ENCODE results near the gene SEL1L3.

The SEL1L3 gene

GRCh38 chr4:25749150-25749794 is 113.5 kb downstream of the SEL1L3 start:
- Histone ChIP-seq H3K9me3 (ENCODE audit: insufficient read depth, low read length) (no peaks in the 10 kb centered on the region), H3K9ac (ENCODE audit: low read length) (no peak overlapping the region), H2AFZ (ENCODE audit: low read depth, low read length, severe bottlenecking) (no peak overlapping the region), H3K4me3 (ENCODE audit: insufficient read depth, low read length, poor library complexity, severe bottlenecking) (no peak overlapping the region), H4K20me1 (ENCODE audit: low read depth, low read length) (no peaks in the 10 kb centered on the region; the same call in 1 of the 2 replicates), H3F3A (ENCODE audit: insufficient read depth) (peaks cover 60% of the 10 kb centered on the region), H3K4me2 (ENCODE audit: low read depth, low read length, poor library complexity, severe bottlenecking) (no peak overlapping the region), H3K27me3 (ENCODE audit: low read length) (no peaks in the 10 kb centered on the region), H3K36me3 (ENCODE audit: low read length) (peaks cover 44% of the 10 kb centered on the region), H3K79me2 (ENCODE audit: insufficient read depth, low read length) (no peaks in the 10 kb centered on the region), H3K27ac (ENCODE audit: low read depth, low read length) (no peak overlapping the region), H3K9me2 (replicated peaks; ENCODE audit: insufficient read depth, low read length) (no peaks in the 10 kb centered on the region)
- TF ChIP-seq CTCF (IDR thresholded peaks at IDR 0.05; ENCODE audit: insufficient read depth, low read length, poor library complexity, severe bottlenecking) (no peak), EZH2phosphoT487 (conservative IDR thresholded peaks at IDR 0.05; ENCODE audit: low read length) (no peak)

- Histone ChIP-seq H3K4me3 (ENCODE audit: insufficient read depth, low read length, poor library complexity, severe bottlenecking) (no peak overlapping the region), H3K79me2 (ENCODE audit: insufficient read depth, low read length) (no peaks in the 10 kb centered on the region), H3K9ac (ENCODE audit: low read length) (no peak overlapping the region)
Measured at GRCh38 chr4:25743971-25744370, 118.8 kb downstream of the SEL1L3 start.

GRCh38 chr4:25729564-25729963 is 133.2 kb downstream of the SEL1L3 start:
- H3K9ac ChIP-seq (ENCODE audit: low read length): no peak overlapping the region
- H3K4me3 ChIP-seq (ENCODE audit: insufficient read depth, low read length, poor library complexity, severe bottlenecking): no peak overlapping the region
- no peaks in the 10 kb centered on the region for H3K79me2 ChIP-seq (ENCODE audit: insufficient read depth, low read length)
- TF ChIP-seq CTCF (IDR thresholded peaks at IDR 0.05; ENCODE audit: insufficient read depth, low read length, poor library complexity, severe bottlenecking) (no peak), EZH2phosphoT487 (conservative IDR thresholded peaks at IDR 0.05; ENCODE audit: low read length) (no peak)
- H3K27ac ChIP-seq (ENCODE audit: low read depth, low read length): no peak overlapping the region
- H3K36me3 ChIP-seq (ENCODE audit: low read length): no peaks in the 10 kb centered on the region
- H3K27me3 ChIP-seq (ENCODE audit: low read length): no peaks in the 10 kb centered on the region
- no peaks in the 10 kb centered on the region for H3K9me3 ChIP-seq (ENCODE audit: insufficient read depth, low read length)
- H3F3A ChIP-seq (ENCODE audit: insufficient read depth): no peaks in the 10 kb centered on the region
- no peak overlapping the region for H3K4me2 ChIP-seq (ENCODE audit: low read depth, low read length, poor library complexity, severe bottlenecking)
- H2AFZ ChIP-seq (ENCODE audit: low read depth, low read length, severe bottlenecking): no peak overlapping the region
- no peaks in the 10 kb centered on the region for H3K9me2 ChIP-seq (replicated peaks; ENCODE audit: insufficient read depth, low read length)
- H4K20me1 ChIP-seq (ENCODE audit: low read depth, low read length): no peaks in the 10 kb centered on the region

More at GRCh38 chr4:25743971-25744370, 118.8 kb downstream of the SEL1L3 start:
- no peak overlapping the region for H3K4me2 ChIP-seq (ENCODE audit: low read depth, low read length, poor library complexity, severe bottlenecking)
- no peaks in the 10 kb centered on the region for H3K9me3 ChIP-seq (ENCODE audit: insufficient read depth, low read length)
- no peaks in the 10 kb centered on the region for H3K27me3 ChIP-seq (ENCODE audit: low read length)
- no peak overlapping the region for H2AFZ ChIP-seq (ENCODE audit: low read depth, low read length, severe bottlenecking)
- H3K36me3 ChIP-seq (ENCODE audit: low read length): peaks cover 18% of the 10 kb centered on the region
- H4K20me1 ChIP-seq (ENCODE audit: low read depth, low read length): no peaks in the 10 kb centered on the region
- H3F3A ChIP-seq (ENCODE audit: insufficient read depth): peaks cover 57% of the 10 kb centered on the region
- H3K9me2 ChIP-seq (replicated peaks; ENCODE audit: insufficient read depth, low read length): no peaks in the 10 kb centered on the region
- TF ChIP-seq CTCF (IDR thresholded peaks at IDR 0.05; ENCODE audit: insufficient read depth, low read length, poor library complexity, severe bottlenecking) (no peak), EZH2phosphoT487 (conservative IDR thresholded peaks at IDR 0.05; ENCODE audit: low read length) (no peak)
- H3K27ac ChIP-seq (ENCODE audit: low read depth, low read length): no peak overlapping the region

Measured in SU-DHL-6 (cell line).